GM19395 (cell line): ENCODE results near the gene SAMD8.
"Not testable (repeated sequence)": the region's sequence is repeated elsewhere in the genome, so short reads cannot be mapped to it uniquely, and the experiment has no call there.

Experiments
- ATAC-seq: cut with Tn5 transposase; IDR thresholded peaks from one replicate; pipeline ENCODE4 v1.9.1; 2021; ENCODE audit warnings: mild to moderate bottlenecking, moderate library complexity; ENCODE audit not compliant: unreplicated experiment

Gene SAMD8

GRCh38 chr10:75212343-75212742, 100.9 kb downstream of the SAMD8 start:
- no peak for ATAC-seq

- ATAC-seq = no peak
Measured at GRCh38 chr10:75220274-75220673, 108.8 kb downstream of the SAMD8 start.

DNA sequence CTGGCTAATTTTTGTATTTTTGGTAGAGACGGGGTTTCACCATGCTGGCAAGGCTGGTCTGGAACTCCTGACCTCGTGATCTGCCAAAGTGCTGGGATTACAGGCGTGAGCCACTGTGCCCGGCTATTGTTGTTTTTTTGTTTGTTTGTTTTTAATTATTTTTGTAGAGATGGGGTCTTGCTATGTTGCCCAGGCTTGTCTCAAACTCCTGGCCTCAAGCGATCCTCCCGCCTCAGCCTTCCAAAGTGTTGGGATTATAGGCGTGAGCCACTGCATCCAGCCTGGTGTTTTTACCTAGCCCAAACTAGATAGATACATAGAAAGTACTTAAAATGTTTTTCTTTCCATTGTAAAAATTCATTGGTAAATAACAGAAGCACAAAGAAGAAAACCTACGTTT, 110.0 kb downstream of the SAMD8 start:
- ATAC-seq = not testable (repeated sequence)

- ATAC-seq = no peak
Measured at GRCh38 chr10:75223507-75223906, 112.1 kb downstream of the SAMD8 start.

DNA sequence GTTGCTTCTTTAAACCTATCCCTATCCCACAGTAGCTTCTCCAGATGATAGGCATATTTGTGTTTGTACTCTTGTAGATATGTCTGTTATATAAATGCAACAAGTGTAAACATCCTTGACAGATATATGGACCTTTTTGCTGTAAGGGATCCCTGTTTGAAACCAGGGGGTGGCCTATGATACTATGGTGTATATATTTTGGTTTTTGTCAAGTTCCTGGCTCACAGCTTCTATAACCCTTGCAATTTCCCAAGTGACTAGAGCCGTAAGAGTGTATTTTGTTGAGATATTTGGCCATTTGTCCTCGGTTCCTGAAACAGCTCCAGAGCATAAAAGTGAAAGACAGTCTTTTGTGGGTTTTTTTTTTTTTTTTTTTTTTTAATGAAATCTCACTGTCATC, 114.6 kb downstream of the SAMD8 start:
- ATAC-seq = no peak

GRCh38 chr10:75226656-75227055, 115.2 kb downstream of the SAMD8 start:
- ATAC-seq = no peak

DNA sequence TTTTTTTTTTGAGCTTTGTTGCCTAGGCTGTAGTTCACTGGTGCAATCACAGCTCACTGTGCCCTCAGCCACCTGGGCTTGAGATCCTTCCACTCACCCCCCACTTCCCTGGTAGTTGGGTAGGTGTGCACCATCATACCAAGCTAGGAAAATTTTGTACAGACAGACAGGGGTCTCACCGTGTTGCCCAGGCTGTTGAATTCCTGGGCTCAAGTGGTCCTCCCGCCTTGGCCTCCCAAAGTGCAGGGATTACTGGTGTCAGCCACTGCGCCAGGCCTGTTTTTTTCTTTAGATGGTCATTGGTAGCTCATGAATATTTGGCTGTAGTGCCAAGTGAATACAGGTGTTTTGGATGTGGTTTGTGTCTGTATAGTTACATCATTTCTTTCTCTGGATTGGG, 116.8 kb downstream of the SAMD8 start:
- no peak for ATAC-seq

- ATAC-seq = no peak
Measured at GRCh38 chr10:75228834-75229233, 117.4 kb downstream of the SAMD8 start.

DNA sequence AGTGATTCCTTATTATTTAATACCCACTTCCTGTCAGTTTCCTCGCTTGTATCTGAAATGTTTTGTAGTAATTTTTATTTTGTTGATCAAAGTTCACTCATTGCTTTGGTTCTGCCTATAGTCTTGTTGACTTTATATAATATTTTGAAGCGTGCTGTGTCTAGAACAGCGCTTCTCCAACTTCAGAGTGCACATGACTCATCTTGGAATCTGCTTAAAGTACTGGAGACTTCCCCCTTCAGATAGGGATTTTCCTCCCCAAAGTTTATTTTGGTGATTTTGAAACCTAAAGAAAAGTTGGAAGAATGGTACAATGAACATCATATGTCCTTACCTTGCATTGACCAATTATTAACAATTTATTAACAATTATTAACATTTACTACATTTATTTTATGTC, 118.5 kb downstream of the SAMD8 start:
- no peak for ATAC-seq

- ATAC-seq = peak; percentile 45
Measured at GRCh38 chr10:75230600-75231038, 119.2 kb downstream of the SAMD8 start.
